SK-N-MC (cell line): ENCODE measurements around the gene BMPR1A.

Experiments
- EZH2 ChIP-seq: fragments of 200-600 bp; sonication (generic); IDR thresholded peaks from one replicate; pipeline ENCODE4 v1.6.1; 2017; ENCODE audit warnings: antibody characterized with exemption
- POLR2AphosphoS5 ChIP-seq: IDR thresholded peaks from 2 replicates; pipeline ENCODE4 v1.6.1; 2012; ENCODE audit warnings: mild to moderate bottlenecking, low read depth, low read length, borderline replicate concordance

DNA sequence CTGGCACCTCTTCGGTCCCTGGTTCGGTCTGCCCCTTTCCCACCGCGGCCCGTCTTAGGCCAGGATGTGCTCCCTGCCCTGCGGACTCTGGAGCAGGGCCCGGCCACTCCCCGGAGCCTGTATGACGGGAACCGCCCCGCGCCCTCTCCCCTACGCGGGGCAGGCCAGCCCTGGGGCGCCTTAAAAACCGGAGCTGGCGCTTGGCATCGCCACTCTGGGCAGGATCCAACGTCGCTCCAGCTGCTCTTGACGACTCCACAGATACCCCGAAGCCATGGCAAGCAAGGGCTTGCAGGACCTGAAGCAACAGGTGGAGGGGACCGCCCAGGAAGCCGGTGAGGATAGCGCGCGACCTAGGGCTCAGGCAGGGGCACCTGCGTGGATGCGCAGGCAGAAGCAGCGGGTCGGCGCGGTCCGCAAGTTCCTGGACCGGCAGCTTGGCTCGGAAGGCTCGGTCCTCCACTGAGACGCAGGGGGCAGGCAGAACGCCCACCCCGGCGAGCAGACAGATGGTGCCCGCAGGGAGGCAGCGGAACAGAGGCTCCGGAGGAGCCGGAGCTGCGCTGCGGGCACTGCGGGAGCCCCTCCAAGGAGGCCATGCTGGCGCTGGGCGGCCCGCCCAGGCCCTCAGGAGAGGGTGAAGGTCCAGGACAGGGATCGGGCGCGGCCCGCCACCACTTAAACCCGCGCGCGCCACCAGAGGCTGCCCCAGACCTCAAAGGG is 212.0 kb downstream of the BMPR1A start, which contains the start of gene ADIRF:
- no peak for TF ChIP-seq POLR2AphosphoS5
- TF ChIP-seq EZH2: no peak
